Measurements from ENCODE around the gene PTGES2.

- TF ChIP-seq CTCF (IDR thresholded peaks at IDR 0.05) (no peak), POLR2A (IDR thresholded peaks at IDR 0.05) (no peak)
These were observed 14.5 kb upstream of the PTGES2 start for GRCh38 chr9:128142061-128142460.
